T-helper 1 cell treated with Interleukin-12 subunit alpha and Interleukin-12 subunit beta and Interleukin-4 antibody, amounts not matched to agents 30 μg/mL and 1 μg/mL, for 36 hours (primary cell): ENCODE data around the gene CRNKL1.
A peak's percentile ranks its signal among the peaks of the same experiment; 100 is the strongest.

ENCODE experiments used
- H3K27ac Mint-ChIP-seq: one replicate; pipeline ENCODE4 v1.8.0; 2021; ENCODE audit warnings: mild to moderate bottlenecking, mixed read lengths
- H3K27me3 Mint-ChIP-seq: one replicate; pipeline ENCODE4 v1.8.0; 2021; ENCODE audit warnings: low read depth, mixed read lengths
- H3K36me3 Mint-ChIP-seq: one replicate; pipeline ENCODE4 v1.8.0; 2021; ENCODE audit warnings: low read depth, mixed read lengths
- H3K4me1 Mint-ChIP-seq: one replicate; pipeline ENCODE4 v1.8.0; 2021; ENCODE audit warnings: low read depth, mixed read lengths
- H3K4me3 Mint-ChIP-seq: one replicate; pipeline ENCODE4 v1.8.0; 2021; ENCODE audit warnings: mild to moderate bottlenecking, moderate library complexity, mixed read lengths
- H3K9me3 Mint-ChIP-seq: one replicate; pipeline ENCODE4 v1.8.0; 2021; ENCODE audit warnings: mixed read lengths

Gene CRNKL1

GRCh38 chr20:20052074-20052970 lies at the start of gene CRNKL1, which contains the start of gene CFAP61:
Gene CRNKL1 (minus strand): TSS chr20:20052466. CDS start chr20:20052342, 124 bp downstream.
Gene CFAP61 (plus strand): TSS chr20:20052532. CDS start chr20:20056654, 4,122 bp downstream.
- Mint-ChIP-seq H3K36me3 (peaks cover 25% of the 10 kb centered on the region), H3K27me3 (no peaks in the 10 kb centered on the region), H3K4me3 (peak within 1 kb of the TSS; percentile 96), H3K9me3 (no peaks in the 10 kb centered on the region), H3K4me1 (peaks cover 20% of the 10 kb centered on the region), H3K27ac (peak within 1 kb of the TSS; percentile 95)

GRCh38 chr20:20100881-20101280 lies 48.6 kb upstream of the CRNKL1 start:
- H3K4me1 Mint-ChIP-seq, result no peaks in the 10 kb centered on the region
- H3K27me3 Mint-ChIP-seq, result peaks cover 3% of the 10 kb centered on the region
- H3K27ac Mint-ChIP-seq, result no peak overlapping the region
- no peak overlapping the region for H3K4me3 Mint-ChIP-seq
- no peaks in the 10 kb centered on the region for H3K9me3 Mint-ChIP-seq
- H3K36me3 Mint-ChIP-seq, result no peaks in the 10 kb centered on the region

DNA sequence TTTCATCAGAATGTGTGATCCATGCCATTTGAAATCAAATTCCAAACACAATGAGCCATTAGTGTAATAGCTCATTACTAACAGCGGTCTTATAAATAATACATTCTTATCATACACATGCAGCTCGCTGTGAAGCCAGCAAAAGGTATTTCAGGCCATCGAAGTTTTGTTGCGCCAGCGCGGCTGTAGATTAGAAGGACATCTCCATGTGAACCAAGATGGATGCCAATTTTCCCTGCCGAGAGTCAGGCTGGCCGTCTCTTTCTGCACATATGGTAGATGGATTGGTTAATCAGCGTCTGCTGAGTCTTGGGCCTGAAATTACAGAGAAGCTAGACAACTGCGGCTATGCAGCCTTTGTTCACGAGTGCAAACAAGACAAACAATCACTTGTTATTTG lies 44.2 kb upstream of the CRNKL1 start:
- no peaks in the 10 kb centered on the region for H3K27me3 Mint-ChIP-seq
- H3K4me1 Mint-ChIP-seq, result no peaks in the 10 kb centered on the region
- no peaks in the 10 kb centered on the region for H3K9me3 Mint-ChIP-seq
- H3K27ac Mint-ChIP-seq, result no peak overlapping the region
- no peaks in the 10 kb centered on the region for H3K36me3 Mint-ChIP-seq
- no peak overlapping the region for H3K4me3 Mint-ChIP-seq

GRCh38 chr20:20095114-20095872 lies 43.0 kb upstream of the CRNKL1 start:
- Mint-ChIP-seq H3K36me3 (no peaks in the 10 kb centered on the region), H3K27ac (no peak overlapping the region), H3K27me3 (no peaks in the 10 kb centered on the region), H3K4me1 (no peaks in the 10 kb centered on the region), H3K9me3 (no peaks in the 10 kb centered on the region), H3K4me3 (no peak overlapping the region)

GRCh38 chr20:20094410-20094809 lies 42.1 kb upstream of the CRNKL1 start:
- no peaks in the 10 kb centered on the region for H3K4me1 Mint-ChIP-seq
- H3K27me3 Mint-ChIP-seq, result no peaks in the 10 kb centered on the region
- no peaks in the 10 kb centered on the region for H3K36me3 Mint-ChIP-seq
- no peaks in the 10 kb centered on the region for H3K9me3 Mint-ChIP-seq
- H3K4me3 Mint-ChIP-seq, result no peak overlapping the region
- no peak overlapping the region for H3K27ac Mint-ChIP-seq

DNA sequence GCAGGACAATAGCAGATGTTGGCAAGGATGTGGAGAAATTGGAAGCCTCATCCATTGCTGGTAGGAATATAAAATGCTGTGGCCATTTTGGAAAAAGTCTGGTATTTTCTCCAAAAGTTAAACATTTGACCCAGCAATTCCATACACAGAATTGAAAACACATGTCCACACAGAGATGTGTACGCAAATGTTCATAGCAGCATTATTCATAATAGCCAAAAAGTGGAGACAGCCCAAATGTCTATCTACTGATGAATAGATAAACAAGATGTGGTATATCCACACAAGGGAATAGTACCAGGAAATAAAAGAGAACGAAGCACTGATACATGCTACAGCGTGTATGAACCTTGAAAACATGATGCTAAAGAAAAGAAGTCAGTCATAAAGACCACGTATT lies 40.6 kb upstream of the CRNKL1 start:
- Mint-ChIP-seq H3K36me3 (no peaks in the 10 kb centered on the region), H3K4me3 (no peak overlapping the region), H3K9me3 (no peaks in the 10 kb centered on the region), H3K4me1 (no peaks in the 10 kb centered on the region), H3K27ac (no peak overlapping the region), H3K27me3 (no peaks in the 10 kb centered on the region)

GRCh38 chr20:20089939-20090338 lies 37.7 kb upstream of the CRNKL1 start:
- H3K9me3 Mint-ChIP-seq, result no peaks in the 10 kb centered on the region
- no peaks in the 10 kb centered on the region for H3K4me1 Mint-ChIP-seq
- no peak overlapping the region for H3K4me3 Mint-ChIP-seq

DNA sequence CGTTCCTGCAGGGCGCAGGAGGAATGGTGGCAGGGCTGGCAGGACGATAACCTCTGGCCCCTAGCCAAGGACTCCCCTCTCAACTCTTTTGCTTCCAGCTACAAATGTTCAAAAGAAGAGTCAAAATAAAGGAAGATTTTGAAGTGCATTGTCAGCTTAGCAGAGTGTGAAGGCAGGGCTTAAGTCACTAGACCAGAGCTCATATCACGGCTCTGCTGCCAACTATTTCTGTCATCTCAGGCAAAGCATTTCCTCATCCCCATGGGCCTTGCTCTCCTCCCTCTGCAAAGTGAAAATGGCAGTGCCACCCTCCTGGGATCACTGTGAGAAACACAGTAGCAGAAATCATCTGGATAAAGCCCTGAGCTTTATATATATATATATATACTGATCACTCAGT lies 36.8 kb upstream of the CRNKL1 start:
- Mint-ChIP-seq H3K36me3 (no peaks in the 10 kb centered on the region), H3K4me1 (peaks cover under 1% of the 10 kb centered on the region), H3K27ac (no peak overlapping the region), H3K9me3 (no peaks in the 10 kb centered on the region), H3K27me3 (no peaks in the 10 kb centered on the region), H3K4me3 (no peak overlapping the region)

More at GRCh38 chr20:20089939-20090338, 37.7 kb upstream of the CRNKL1 start:
- Mint-ChIP-seq H3K27me3 (no peaks in the 10 kb centered on the region), H3K36me3 (no peaks in the 10 kb centered on the region), H3K27ac (no peak overlapping the region)

GRCh38 chr20:20085812-20086211 lies 33.5 kb upstream of the CRNKL1 start:
- H3K9me3 Mint-ChIP-seq, result no peaks in the 10 kb centered on the region
- H3K4me3 Mint-ChIP-seq, result no peak overlapping the region
- peaks cover 1% of the 10 kb centered on the region for H3K4me1 Mint-ChIP-seq
- no peak overlapping the region for H3K27ac Mint-ChIP-seq
- no peaks in the 10 kb centered on the region for H3K27me3 Mint-ChIP-seq
- no peaks in the 10 kb centered on the region for H3K36me3 Mint-ChIP-seq

- H3K4me3 Mint-ChIP-seq, result no peak overlapping the region
Observed at GRCh38 chr20:20085071-20085470, 32.8 kb upstream of the CRNKL1 start.

DNA sequence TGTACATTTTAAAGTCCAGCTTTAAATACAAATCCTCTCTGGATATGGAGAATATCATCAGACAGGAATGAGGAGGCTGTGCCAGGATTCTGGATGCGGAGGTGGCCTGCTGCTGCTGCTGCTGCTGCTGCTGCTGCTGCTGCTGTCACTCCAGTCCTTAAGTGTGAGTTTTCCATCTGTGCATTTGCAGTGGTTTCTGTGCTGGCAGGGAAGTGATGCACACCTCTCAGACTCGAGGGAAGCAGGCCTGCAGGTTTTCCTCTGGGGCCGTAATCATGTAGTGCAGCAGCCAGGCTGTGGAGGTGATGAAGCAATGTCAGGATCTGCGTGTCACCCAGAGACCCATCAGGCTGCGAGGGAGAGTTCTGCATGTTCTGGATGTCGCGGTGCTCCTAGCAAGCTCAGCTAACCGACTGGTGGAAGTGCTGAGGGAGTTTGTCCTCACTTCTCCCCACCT lies 32.1 kb upstream of the CRNKL1 start:
- peaks cover 1% of the 10 kb centered on the region for H3K4me1 Mint-ChIP-seq
- no peaks in the 10 kb centered on the region for H3K36me3 Mint-ChIP-seq
- H3K4me3 Mint-ChIP-seq, result no peak overlapping the region
- peaks cover 1% of the 10 kb centered on the region for H3K27me3 Mint-ChIP-seq
- no peak overlapping the region for H3K27ac Mint-ChIP-seq
- no peaks in the 10 kb centered on the region for H3K9me3 Mint-ChIP-seq

More at GRCh38 chr20:20085071-20085470, 32.8 kb upstream of the CRNKL1 start:
- no peaks in the 10 kb centered on the region for H3K9me3 Mint-ChIP-seq
- H3K36me3 Mint-ChIP-seq, result no peaks in the 10 kb centered on the region
- H3K27me3 Mint-ChIP-seq, result no peaks in the 10 kb centered on the region
- H3K4me1 Mint-ChIP-seq, result peaks cover 1% of the 10 kb centered on the region
- H3K27ac Mint-ChIP-seq, result no peak overlapping the region

DNA sequence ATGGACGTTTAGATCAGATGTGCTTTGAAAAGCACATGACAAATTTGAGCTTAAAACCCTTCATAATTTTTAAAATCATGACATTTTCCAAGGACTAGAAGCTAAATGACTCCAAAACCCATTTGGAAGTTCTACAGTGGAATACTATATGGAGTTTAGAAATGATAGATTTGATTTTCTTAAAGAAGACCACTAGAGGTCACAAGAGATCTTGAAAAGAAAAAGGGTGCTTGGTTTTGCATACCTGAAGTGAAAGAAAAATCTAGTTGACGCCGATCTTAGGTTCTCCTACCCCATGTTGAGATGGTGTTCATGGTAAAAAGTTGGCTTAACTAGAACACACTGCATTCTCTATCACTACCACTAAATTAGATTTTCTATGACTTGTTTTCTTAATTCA lies 31.5 kb upstream of the CRNKL1 start:
- Mint-ChIP-seq H3K4me3 (no peak overlapping the region), H3K9me3 (no peaks in the 10 kb centered on the region), H3K27me3 (peaks cover 5% of the 10 kb centered on the region), H3K27ac (no peak overlapping the region), H3K4me1 (peaks cover 1% of the 10 kb centered on the region), H3K36me3 (no peaks in the 10 kb centered on the region)

DNA sequence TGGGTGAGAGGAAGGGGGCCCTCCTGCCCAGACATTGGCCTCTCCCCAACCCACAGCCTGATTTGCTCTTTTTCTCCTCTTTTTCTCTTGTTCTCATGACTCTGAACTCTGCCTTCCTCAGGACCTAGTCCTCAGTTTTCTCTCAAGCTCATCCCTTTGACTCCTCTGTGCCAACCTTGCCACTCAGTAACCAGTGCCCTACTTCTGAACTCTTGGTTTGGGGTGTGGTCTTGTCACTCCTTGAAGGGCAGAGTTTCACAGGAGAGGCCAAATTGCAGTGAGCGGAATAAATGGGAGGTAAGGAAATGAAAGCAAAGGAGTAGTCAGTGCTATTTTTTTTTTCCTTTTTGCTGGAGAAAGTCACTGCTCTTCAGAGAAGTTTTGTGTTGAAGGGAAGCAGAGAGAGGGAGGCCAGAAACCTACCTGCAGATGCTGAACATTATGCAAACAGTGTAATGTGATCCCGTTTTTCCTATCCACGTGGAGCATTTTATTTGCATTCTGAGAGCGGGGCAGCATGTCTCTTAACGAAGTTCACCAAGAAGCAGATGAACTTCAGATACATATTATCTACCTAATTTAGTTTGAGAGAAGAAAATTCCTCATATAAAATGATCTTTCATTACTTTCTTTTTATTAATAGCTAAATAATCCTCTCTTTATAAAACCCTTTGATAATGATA lies 27.0 kb upstream of the CRNKL1 start:
- no peaks in the 10 kb centered on the region for H3K36me3 Mint-ChIP-seq

GRCh38 chr20:20078041-20078440 lies 25.8 kb upstream of the CRNKL1 start:
- H3K4me1 Mint-ChIP-seq, result no peaks in the 10 kb centered on the region
- H3K27me3 Mint-ChIP-seq, result peaks cover 18% of the 10 kb centered on the region
- H3K27ac Mint-ChIP-seq, result no peak overlapping the region
- no peaks in the 10 kb centered on the region for H3K36me3 Mint-ChIP-seq
- no peaks in the 10 kb centered on the region for H3K9me3 Mint-ChIP-seq
- no peak overlapping the region for H3K4me3 Mint-ChIP-seq

More for the DNA sequence above, 27.0 kb upstream of the CRNKL1 start:
- Mint-ChIP-seq H3K27me3 (peaks cover 18% of the 10 kb centered on the region), H3K27ac (no peak overlapping the region), H3K4me3 (no peak overlapping the region), H3K4me1 (peaks cover 1% of the 10 kb centered on the region), H3K9me3 (no peaks in the 10 kb centered on the region)
